ENCODE data around the gene LRRC30.
A peak's percentile ranks its signal among the peaks of the same experiment; 100 is the strongest.

- TF ChIP-seq ZC3H4 (CRISPR knock-in tag; IDR thresholded peaks at IDR 0.05; ENCODE audit: borderline replicate concordance) (no peak), ATF3 (CRISPR knock-in tag; IDR thresholded peaks at IDR 0.05) (no peak), CTCF (CRISPR knock-in tag; IDR thresholded peaks at IDR 0.05) (peak; percentile 85), SP1 (IDR thresholded peaks at IDR 0.05) (no peak), SP1 (CRISPR knock-in tag; IDR thresholded peaks at IDR 0.05) (no peak), ATF2 (CRISPR knock-in tag; IDR thresholded peaks at IDR 0.05) (no peak), ELF1 (CRISPR knock-in tag; IDR thresholded peaks at IDR 0.05) (no peak)
Observed at GRCh38 chr18:7221424-7222155, 9.3 kb upstream of the LRRC30 start.
